Tibial nerve (tissue), 3 donors: ENCODE measurements around the gene TNS3.

Experiments
- POLR2A ChIP-seq, 2 donors: fragments of 450-650 bp; IDR thresholded peaks; one replicate each; pipeline ENCODE4 v1.6.1; 2017; ENCODE audit warnings: antibody characterized with exemption in 2 of 2, mild to moderate bottlenecking in 2 of 2, moderate library complexity in 2 of 2
- TF ChIP-seq, protein P1 (sequence below), 5 experiments: fragments of 200-600 bp in 3 of 5; fragments of 450-650 bp in 2 of 5; sonication (generic) in 3 of 5; IDR thresholded peaks; one replicate each; pipeline ENCODE4 v1.5.1; 2016 to 2019; ENCODE audit warnings: antibody characterized with exemption in 5 of 5, mild to moderate bottlenecking in 3 of 5, moderate library complexity in 2 of 5

DNA sequence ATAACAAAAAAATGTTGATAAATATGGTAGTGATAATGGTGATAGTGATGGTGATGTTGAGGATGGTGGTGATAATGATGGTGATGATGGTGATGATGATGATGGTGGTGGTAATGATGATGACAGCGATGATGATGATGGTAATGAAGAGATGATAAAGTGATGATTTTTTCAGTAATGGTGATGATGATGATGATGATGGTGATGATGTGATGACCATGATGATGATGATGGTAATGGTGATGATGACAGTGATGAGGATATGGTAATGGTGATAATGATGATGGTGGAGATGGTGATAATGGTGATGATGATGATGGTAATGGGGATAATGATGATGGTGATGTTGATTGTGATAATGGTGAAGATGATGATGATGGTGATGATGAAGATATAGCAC lies 321.6 kb downstream of the TNS3 start:
- TF ChIP-seq, protein P1, sequence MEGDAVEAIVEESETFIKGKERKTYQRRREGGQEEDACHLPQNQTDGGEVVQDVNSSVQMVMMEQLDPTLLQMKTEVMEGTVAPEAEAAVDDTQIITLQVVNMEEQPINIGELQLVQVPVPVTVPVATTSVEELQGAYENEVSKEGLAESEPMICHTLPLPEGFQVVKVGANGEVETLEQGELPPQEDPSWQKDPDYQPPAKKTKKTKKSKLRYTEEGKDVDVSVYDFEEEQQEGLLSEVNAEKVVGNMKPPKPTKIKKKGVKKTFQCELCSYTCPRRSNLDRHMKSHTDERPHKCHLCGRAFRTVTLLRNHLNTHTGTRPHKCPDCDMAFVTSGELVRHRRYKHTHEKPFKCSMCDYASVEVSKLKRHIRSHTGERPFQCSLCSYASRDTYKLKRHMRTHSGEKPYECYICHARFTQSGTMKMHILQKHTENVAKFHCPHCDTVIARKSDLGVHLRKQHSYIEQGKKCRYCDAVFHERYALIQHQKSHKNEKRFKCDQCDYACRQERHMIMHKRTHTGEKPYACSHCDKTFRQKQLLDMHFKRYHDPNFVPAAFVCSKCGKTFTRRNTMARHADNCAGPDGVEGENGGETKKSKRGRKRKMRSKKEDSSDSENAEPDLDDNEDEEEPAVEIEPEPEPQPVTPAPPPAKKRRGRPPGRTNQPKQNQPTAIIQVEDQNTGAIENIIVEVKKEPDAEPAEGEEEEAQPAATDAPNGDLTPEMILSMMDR (IDR thresholded peaks at IDR 0.05) = no peak
- no peak for TF ChIP-seq POLR2A (IDR thresholded peaks at IDR 0.05)
